ENCODE data around the gene SGIP1. TPM values are rescaled to one million over a fixed set of nuclear protein-coding genes. Genes with fewer than 3 reads are reported as not detected.

Gene SGIP1
- polyA plus RNA-seq, 3 donors, result not detected

GRCh38 chr1:66648901-66649595 is 115.1 kb downstream of the SGIP1 start:
- H3K4me3 Mint-ChIP-seq, result peak overlapping the region in 1 of 2 donors; percentile 69
- H3K4me2 ChIP-seq (replicated peaks; ENCODE audit: extremely low read depth, low read length, poor library complexity, severe bottlenecking), result peak overlapping the region; percentile 57

GRCh38 chr1:66652556-66652955 is 118.6 kb downstream of the SGIP1 start:
- no peaks in the 10 kb centered on the region for H3K79me2 ChIP-seq (ENCODE audit: insufficient read depth, low read length)
- Mint-ChIP-seq H3K4me1 (peaks cover 9% of the 10 kb centered on the region), H3K27me3 (ENCODE audit: low read depth in 3 of 3) (peaks cover 0 to 2% (median 0%) of the 10 kb centered on the region in 3 donors), H3K4me3 (no peak overlapping the region), H3K9me3 (peaks cover 0 to 4% (median 0%) of the 10 kb centered on the region in 7 donors), H3K36me3 (no peaks in the 10 kb centered on the region), H3K27ac (no peak overlapping the region)
- no peaks in the 10 kb centered on the region for H3K36me3 ChIP-seq (replicated peaks in 1 of 2; ENCODE audit: control insufficient read depth in 1 of 2, insufficient read depth in 2 of 2, low read length in 2 of 2)
- no peaks in the 10 kb centered on the region for H4K20me1 ChIP-seq (ENCODE audit: insufficient read depth, low read length)
- H3K27ac ChIP-seq (ENCODE audit: low read depth in 1 of 2, low read length in 2 of 2), result no peak overlapping the region
- H3K4me3 ChIP-seq (replicated peaks in 1 of 3; ENCODE audit: low read depth in 2 of 3, low read length in 3 of 3), result no peak overlapping the region
- H2AFZ ChIP-seq (ENCODE audit: insufficient read depth, low read depth, low read length, poor library complexity, severe bottlenecking), result no peak overlapping the region
- no peak overlapping the region for H3K4me2 ChIP-seq (replicated peaks; ENCODE audit: extremely low read depth, low read length, poor library complexity, severe bottlenecking)
- no peaks in the 10 kb centered on the region for H3K9me3 ChIP-seq (replicated peaks in 1 of 2; ENCODE audit: control insufficient read depth in 1 of 2, insufficient read depth in 1 of 2, low read length in 2 of 2)
- peaks cover 7 to 9% of the 10 kb centered on the region in 2 donors for H3K4me1 ChIP-seq (ENCODE audit: control insufficient read depth in 1 of 2, insufficient read depth in 2 of 2, low read length in 2 of 2)
- intact Hi-C loops (cut with micrococcal nuclease), result no loop called here
- no peak for DNase-seq
- WGBS (ENCODE audit: insufficient coverage), result no CpG with 5 or more reads among the region's 2 CpGs
- no peaks in the 10 kb centered on the region for H3K27me3 ChIP-seq (ENCODE audit: control insufficient read depth in 2 of 2, insufficient read depth in 2 of 2, low read length in 2 of 2)
- no peak overlapping the region for H3K9ac ChIP-seq (ENCODE audit: insufficient read depth, low read length, poor library complexity, severe bottlenecking)
- no peak for TF ChIP-seq CTCF (IDR thresholded peaks at IDR 0.05)

More at GRCh38 chr1:66648901-66649595, 115.1 kb downstream of the SGIP1 start:
- Histone ChIP-seq H3K36me3 (replicated peaks in 1 of 2; ENCODE audit: control insufficient read depth in 1 of 2, insufficient read depth in 2 of 2, low read length in 2 of 2) (no peaks in the 10 kb centered on the region), H3K9me3 (replicated peaks in 1 of 2; ENCODE audit: control insufficient read depth in 1 of 2, insufficient read depth in 1 of 2, low read length in 2 of 2) (no peaks in the 10 kb centered on the region), H3K27me3 (ENCODE audit: control insufficient read depth in 2 of 2, insufficient read depth in 2 of 2, low read length in 2 of 2) (no peaks in the 10 kb centered on the region), H3K27ac (ENCODE audit: low read depth in 1 of 2, low read length in 2 of 2) (peak overlapping the region in 1 of 2 donors; percentile 17), H4K20me1 (ENCODE audit: insufficient read depth, low read length) (no peaks in the 10 kb centered on the region), H2AFZ (ENCODE audit: insufficient read depth, low read depth, low read length, poor library complexity, severe bottlenecking) (no peak overlapping the region), H3K4me3 (replicated peaks in 1 of 3; ENCODE audit: low read depth in 2 of 3, low read length in 3 of 3) (peak overlapping the region in 1 of 3 experiments; percentile 40), H3K9ac (ENCODE audit: insufficient read depth, low read length, poor library complexity, severe bottlenecking) (no peak overlapping the region), H3K79me2 (ENCODE audit: insufficient read depth, low read length) (no peaks in the 10 kb centered on the region), H3K4me1 (ENCODE audit: control insufficient read depth in 1 of 2, insufficient read depth in 2 of 2, low read length in 2 of 2) (peaks cover 7 to 9% of the 10 kb centered on the region in 2 donors)
- H3K27me3 Mint-ChIP-seq (ENCODE audit: low read depth in 3 of 3), result peaks cover 0 to 4% (median 0%) of the 10 kb centered on the region in 3 donors
- TF ChIP-seq CTCF (IDR thresholded peaks at IDR 0.05), result no peak
- H3K4me1 Mint-ChIP-seq, result peaks cover 9% of the 10 kb centered on the region
- intact Hi-C loops (cut with micrococcal nuclease), result no loop called here
- H3K36me3 Mint-ChIP-seq, result no peaks in the 10 kb centered on the region
- WGBS (ENCODE audit: insufficient coverage), result no CpG with 5 or more reads among the region's 2 CpGs
- DNase-seq, result peak; percentile 25 to 40 (median 27)
- peaks cover 0 to 4% (median 0%) of the 10 kb centered on the region in 7 donors for H3K9me3 Mint-ChIP-seq
- H3K27ac Mint-ChIP-seq, result peak overlapping the region in 3 of 7 donors; percentile 51 to 79 (median 57)

All from CD14-positive monocyte (primary cell).